Transverse colon (tissue), 4 donors: ENCODE measurements around the gene DNAJC9.

Experiments
- CTCF ChIP-seq, 5 experiments: fragments of 200-600 bp in 3 of 5; fragments of 450-650 bp in 2 of 5; sonication (generic) in 3 of 5; IDR thresholded peaks; 1 replicate in 2 of 5; 2 replicates in 3 of 5; pipeline ENCODE4 v1.5.1; 2016 to 2017; ENCODE audit warnings: antibody characterized with exemption in 5 of 5, inconsistent platforms in 3 of 5, mild to moderate bottlenecking in 2 of 5, moderate library complexity in 1 of 5
- POLR2A ChIP-seq: fragments of 450-650 bp; IDR thresholded peaks from one replicate; pipeline ENCODE4 v1.6.1; 2016; ENCODE audit warnings: antibody characterized with exemption, mild to moderate bottlenecking, moderate library complexity
- POLR2AphosphoS5 ChIP-seq, 3 donors: sonication (generic); formaldehyde crosslinking; IDR thresholded peaks; one replicate each; pipeline ENCODE4 v1.6.1; 2016; ENCODE audit warnings: antibody characterized with exemption in 3 of 3

DNA sequence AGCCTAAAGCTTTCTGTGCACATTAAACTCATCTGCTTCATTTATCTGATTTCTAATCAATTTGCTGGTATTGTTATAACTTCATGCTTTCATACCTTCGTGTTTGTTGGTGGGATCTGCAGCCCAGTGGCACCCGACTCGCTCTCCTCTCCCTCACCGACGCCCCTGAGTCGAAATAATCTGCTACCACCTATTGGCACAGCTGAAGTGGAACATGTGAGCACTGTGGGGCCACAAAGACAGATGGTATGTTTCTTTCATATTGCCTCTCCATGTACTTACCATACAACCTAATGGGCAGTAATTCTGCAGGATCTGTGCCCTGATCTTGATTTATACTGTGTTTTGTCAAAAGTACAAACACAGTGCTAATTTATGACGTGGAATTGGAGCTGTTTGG, 12.4 kb downstream of the DNAJC9 start:
- TF ChIP-seq CTCF (IDR thresholded peaks at IDR 0.05) (no peak), POLR2A (no peak), POLR2AphosphoS5 (IDR thresholded peaks at IDR 0.05) (no peak)
